Kidney glomerular epithelial cell (primary cell): ENCODE data around the gene SCFD2.

ENCODE experiments used
- DNase-seq: peaks from one replicate; lab custom pipeline; 2025; lab: John Stamatoyannopoulos, UW

Gene SCFD2

GRCh38 chr4:52956691-52957090 is 409.2 kb downstream of the SCFD2 start:
- DNase-seq = no peak

GRCh38 chr4:52954560-52955170 is 411.2 kb downstream of the SCFD2 start:
- no peak for DNase-seq

GRCh38 chr4:52952540-52952939 is 413.3 kb downstream of the SCFD2 start:
- DNase-seq = no peak

GRCh38 chr4:52951016-52951415 is 414.8 kb downstream of the SCFD2 start:
- no peak for DNase-seq

GRCh38 chr4:52950226-52950625 is 415.6 kb downstream of the SCFD2 start:
- no peak for DNase-seq

- no peak for DNase-seq
These were observed 416.5 kb downstream of the SCFD2 start for GRCh38 chr4:52949336-52949735.

GRCh38 chr4:52948057-52948423 is 417.8 kb downstream of the SCFD2 start:
- no peak for DNase-seq

- no peak for DNase-seq
These were observed 418.3 kb downstream of the SCFD2 start for GRCh38 chr4:52947401-52948056.

- no peak for DNase-seq
These were observed 419.0 kb downstream of the SCFD2 start for GRCh38 chr4:52946855-52947254.

- no peak for DNase-seq
These were observed 419.9 kb downstream of the SCFD2 start for GRCh38 chr4:52945982-52946381.

- no peak for DNase-seq
These were observed 420.4 kb downstream of the SCFD2 start for GRCh38 chr4:52945326-52945898.

GRCh38 chr4:52943677-52944076 is 422.2 kb downstream of the SCFD2 start:
- no peak for DNase-seq

GRCh38 chr4:52942936-52943335 is 422.9 kb downstream of the SCFD2 start:
- no peak for DNase-seq

- no peak for DNase-seq
These were observed 424.4 kb downstream of the SCFD2 start for GRCh38 chr4:52941450-52941849.

- DNase-seq = no peak
These were observed 426.1 kb downstream of the SCFD2 start for GRCh38 chr4:52939739-52940138.

- DNase-seq = no peak
These were observed 426.5 kb downstream of the SCFD2 start for GRCh38 chr4:52939325-52939724.

- no peak for DNase-seq
These were observed 428.0 kb downstream of the SCFD2 start for GRCh38 chr4:52937829-52938228.

- DNase-seq = no peak
These were observed 429.1 kb downstream of the SCFD2 start for GRCh38 chr4:52936729-52937128.

- DNase-seq = no peak
These were observed 430.5 kb downstream of the SCFD2 start for GRCh38 chr4:52935317-52935716.

- no peak for DNase-seq
These were observed 432.1 kb downstream of the SCFD2 start for GRCh38 chr4:52933738-52934137.

- no peak for DNase-seq
These were observed 433.0 kb downstream of the SCFD2 start for GRCh38 chr4:52932591-52933470.

- DNase-seq = no peak
These were observed 434.6 kb downstream of the SCFD2 start for GRCh38 chr4:52931243-52931642.
